Tibial nerve (tissue), 4 donors: ENCODE results near the gene OR2AK2.

Experiments
- EP300 ChIP-seq, 2 donors: sonication (generic); formaldehyde crosslinking; IDR thresholded peaks; one replicate each; pipeline ENCODE4 v1.6.1; 2017; ENCODE audit warnings: antibody characterized with exemption in 2 of 2, mild to moderate bottlenecking in 1 of 2
- TF ChIP-seq, protein P1 (sequence below), 5 experiments: fragments of 200-600 bp in 3 of 5; fragments of 450-650 bp in 2 of 5; sonication (generic) in 3 of 5; IDR thresholded peaks; one replicate each; pipeline ENCODE4 v1.5.1; 2016 to 2019; ENCODE audit warnings: antibody characterized with exemption in 5 of 5, mild to moderate bottlenecking in 3 of 5, moderate library complexity in 2 of 5

DNA sequence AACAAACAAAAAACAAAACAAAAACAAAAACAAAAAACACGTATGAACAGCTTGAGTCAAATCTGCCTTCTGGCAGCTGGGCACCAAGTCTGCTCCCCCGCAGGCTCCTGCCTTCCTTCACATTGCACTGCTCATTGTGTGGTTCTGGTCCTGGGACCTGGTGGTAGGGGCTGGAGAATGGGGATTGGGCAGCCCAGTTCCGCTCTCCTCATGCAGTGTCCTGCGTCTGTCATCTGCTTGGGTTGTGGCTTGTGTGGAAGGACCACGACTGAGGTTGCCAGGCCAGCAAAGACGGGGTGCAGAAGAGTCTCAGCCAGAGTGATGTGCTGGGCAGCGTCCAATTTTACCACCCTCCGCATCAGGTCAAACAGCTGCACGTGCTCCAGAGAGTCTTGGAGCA is 29.3 kb upstream of the OR2AK2 start:
- TF ChIP-seq, protein P1, sequence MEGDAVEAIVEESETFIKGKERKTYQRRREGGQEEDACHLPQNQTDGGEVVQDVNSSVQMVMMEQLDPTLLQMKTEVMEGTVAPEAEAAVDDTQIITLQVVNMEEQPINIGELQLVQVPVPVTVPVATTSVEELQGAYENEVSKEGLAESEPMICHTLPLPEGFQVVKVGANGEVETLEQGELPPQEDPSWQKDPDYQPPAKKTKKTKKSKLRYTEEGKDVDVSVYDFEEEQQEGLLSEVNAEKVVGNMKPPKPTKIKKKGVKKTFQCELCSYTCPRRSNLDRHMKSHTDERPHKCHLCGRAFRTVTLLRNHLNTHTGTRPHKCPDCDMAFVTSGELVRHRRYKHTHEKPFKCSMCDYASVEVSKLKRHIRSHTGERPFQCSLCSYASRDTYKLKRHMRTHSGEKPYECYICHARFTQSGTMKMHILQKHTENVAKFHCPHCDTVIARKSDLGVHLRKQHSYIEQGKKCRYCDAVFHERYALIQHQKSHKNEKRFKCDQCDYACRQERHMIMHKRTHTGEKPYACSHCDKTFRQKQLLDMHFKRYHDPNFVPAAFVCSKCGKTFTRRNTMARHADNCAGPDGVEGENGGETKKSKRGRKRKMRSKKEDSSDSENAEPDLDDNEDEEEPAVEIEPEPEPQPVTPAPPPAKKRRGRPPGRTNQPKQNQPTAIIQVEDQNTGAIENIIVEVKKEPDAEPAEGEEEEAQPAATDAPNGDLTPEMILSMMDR (IDR thresholded peaks at IDR 0.05), result no peak
- TF ChIP-seq EP300 (IDR thresholded peaks at IDR 0.05), result no peak
